Fibroblast of lung (primary cell): ENCODE results near the gene SMPD2. TPM values are rescaled to one million over a fixed set of nuclear protein-coding genes. Genes with fewer than 3 reads are reported as not detected.

Experiments used
- DNase-seq, 2 donors: peaks; one replicate each; pipeline versions ENCODE4 v3.0.0 to v3.0.0-alpha.2; 2010; ENCODE audit warnings: low read depth in 2 of 2
- H2AFZ ChIP-seq: 2 replicates; pipeline ENCODE4 v1.5.1; 2012; ENCODE audit warnings: low read length, control low read depth, inconsistent platforms
- H3K27ac ChIP-seq: 2 replicates; pipeline ENCODE4 v1.5.1; 2011; ENCODE audit warnings: low read length, control low read depth; ENCODE audit not compliant: insufficient read depth
- H3K27me3 ChIP-seq: 2 replicates; pipeline ENCODE4 v1.5.1; 2011; ENCODE audit warnings: mild to moderate bottlenecking, low read length; ENCODE audit not compliant: control insufficient read depth, insufficient read depth
- H3K36me3 ChIP-seq: 2 replicates; pipeline ENCODE4 v1.5.1; 2011; ENCODE audit warnings: low read length; ENCODE audit not compliant: control insufficient read depth, insufficient read depth
- H3K4me1 ChIP-seq: 2 replicates; pipeline ENCODE4 v1.5.1; 2011; ENCODE audit warnings: low read length; ENCODE audit not compliant: control insufficient read depth, insufficient read depth; ENCODE audit errors: extremely low read depth
- H3K4me2 ChIP-seq: 2 replicates; pipeline ENCODE4 v1.5.1; 2011; ENCODE audit warnings: low read length, control low read depth; ENCODE audit not compliant: insufficient read depth; ENCODE audit errors: extremely low read depth
- H3K4me3 ChIP-seq, 4 experiments: fragments of 200-600 bp in 1 of 4; sonication (generic) in 1 of 4; replicated peaks in 1 of 4; 2 replicates each; pipeline ENCODE4 v1.5.1; 2011 to 2016; ENCODE audit warnings: low read length in 4 of 4, low read depth in 3 of 4, mild to moderate bottlenecking in 3 of 4, control low read depth in 2 of 4, inconsistent platforms in 1 of 4, mixed read lengths in 1 of 4; ENCODE audit not compliant: insufficient read depth in 1 of 4; ENCODE audit errors: control extremely low read depth in 1 of 4
- H3K79me2 ChIP-seq: 2 replicates; pipeline ENCODE4 v1.5.1; 2012; ENCODE audit warnings: mild to moderate bottlenecking, low read length, inconsistent platforms; ENCODE audit not compliant: control insufficient read depth, insufficient read depth
- H3K9ac ChIP-seq: 2 replicates; pipeline ENCODE4 v1.5.1; 2011; ENCODE audit warnings: mild to moderate bottlenecking, low read length, control low read depth; ENCODE audit not compliant: insufficient read depth
- H3K9me3 ChIP-seq: 2 replicates; pipeline ENCODE4 v1.5.1; 2012; ENCODE audit warnings: low read depth, low read length; ENCODE audit not compliant: control insufficient read depth, insufficient read depth
- H4K20me1 ChIP-seq: 2 replicates; pipeline ENCODE4 v1.5.1; 2011; ENCODE audit warnings: low read length; ENCODE audit not compliant: control insufficient read depth, insufficient read depth; ENCODE audit errors: extremely low read depth
- CTCF ChIP-seq, 2 donors: IDR thresholded peaks in 1 of 2; conservative IDR thresholded peaks in 1 of 2; 1 replicate in 1 of 2; 2 replicates in 1 of 2; pipeline ENCODE4 v1.5.1; 2011 to 2012; ENCODE audit warnings: low read length in 2 of 2, control low read depth in 1 of 2, inconsistent platforms in 1 of 2, low read depth in 1 of 2, mild to moderate bottlenecking in 1 of 2
- EZH2 ChIP-seq: IDR thresholded peaks from 2 replicates; pipeline ENCODE4 v1.5.1; 2012; ENCODE audit warnings: low read length, control low read depth, mild to moderate bottlenecking; ENCODE audit errors: missing control alignments
- polyA plus RNA-seq, 2 donors: library from polyadenylated mRNA; depleted of rRNA in 1 of 2; stranded (reverse) in 1 of 2; unstranded in 1 of 2; fragments of >200 nt; gene quantifications; 2 replicates each; pipeline ENCODE4 v1.2.1, GENCODE V29; 2011 to 2012; ENCODE audit warnings: missing spikeins in 1 of 2
- total RNA-seq: library from RNA; depleted of rRNA; stranded (reverse); fragments of >200 nt; gene quantifications from 2 replicates; pipeline ENCODE4 v1.2.1, GENCODE V29; 2014

SMPD2 gene
- total and polyA plus RNA-seq, 2 donors (not counting 1 experiment from before 2014, with no cell fraction given) = 5.5 to 7.9 TPM

DNA sequence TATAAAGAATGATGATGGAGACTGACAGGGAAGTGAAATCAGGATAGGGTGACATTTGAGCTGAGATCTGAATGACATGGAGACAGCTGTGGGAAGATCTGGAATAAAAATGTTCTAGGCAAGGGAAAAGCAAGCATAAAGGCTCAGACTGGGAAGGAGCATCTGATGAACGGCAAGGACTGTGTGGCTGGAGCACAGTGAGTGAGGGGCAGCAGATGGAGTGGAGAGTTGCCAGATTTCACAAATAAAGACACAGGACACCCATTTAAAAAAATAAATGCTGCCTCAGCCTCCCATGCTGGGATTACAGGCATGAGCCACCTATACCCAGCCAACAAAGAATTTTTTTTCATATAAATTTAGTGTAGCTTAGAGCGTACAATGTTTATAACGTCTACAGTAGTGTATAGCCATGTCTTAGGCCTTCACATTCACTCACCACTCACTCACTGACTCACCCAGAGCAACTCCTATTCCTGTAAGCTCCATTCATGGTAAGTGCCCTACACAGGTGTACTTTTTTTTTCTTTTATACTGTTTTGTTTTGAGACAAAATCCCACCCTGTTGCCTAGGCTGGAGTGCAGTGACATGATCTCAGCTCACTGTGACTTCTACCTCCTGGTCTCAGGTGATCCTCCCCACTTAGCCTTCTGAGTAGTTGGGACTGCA lies 44.9 kb downstream of the SMPD2 start:
- Histone ChIP-seq H3K9ac (no peak overlapping the region), H3K4me2 (no peak overlapping the region), H4K20me1 (no peaks in the 10 kb centered on the region), H3K4me3 (no peak overlapping the region), H3K79me2 (peaks cover 6% of the 10 kb centered on the region), H3K27ac (no peak overlapping the region), H3K9me3 (no peaks in the 10 kb centered on the region), H3K27me3 (no peaks in the 10 kb centered on the region), H3K4me1 (peaks cover 2% of the 10 kb centered on the region), H3K36me3 (peaks cover 1% of the 10 kb centered on the region), H2AFZ (no peak overlapping the region)
- DNase-seq = no peak
- no peak for TF ChIP-seq EZH2
- no peak for TF ChIP-seq CTCF (conservative IDR thresholded peaks at IDR 0.05 in 1 of 2, IDR thresholded peaks at IDR 0.05 in 1 of 2; ENCODE audit: low read depth in 1 of 2, low read length in 2 of 2)

GRCh38 chr6:109486068-109486467 lies 45.5 kb downstream of the SMPD2 start:
- Histone ChIP-seq H3K4me1 (no peaks in the 10 kb centered on the region), H3K79me2 (no peaks in the 10 kb centered on the region), H3K4me2 (no peak overlapping the region), H3K27me3 (no peaks in the 10 kb centered on the region), H4K20me1 (no peaks in the 10 kb centered on the region), H3K36me3 (no peaks in the 10 kb centered on the region), H3K9ac (no peak overlapping the region), H2AFZ (no peak overlapping the region), H3K9me3 (no peaks in the 10 kb centered on the region), H3K4me3 (no peak overlapping the region), H3K27ac (no peak overlapping the region)
- DNase-seq = no peak
- no peak for TF ChIP-seq EZH2
- TF ChIP-seq CTCF (conservative IDR thresholded peaks at IDR 0.05 in 1 of 2, IDR thresholded peaks at IDR 0.05 in 1 of 2; ENCODE audit: low read depth in 1 of 2, low read length in 2 of 2) = no peak

- no peaks in the 10 kb centered on the region for H3K4me1 ChIP-seq
- no peaks in the 10 kb centered on the region for H3K79me2 ChIP-seq
- no peaks in the 10 kb centered on the region for H3K9me3 ChIP-seq
- H3K36me3 ChIP-seq = no peaks in the 10 kb centered on the region
- no peak overlapping the region for H3K9ac ChIP-seq
- no peak overlapping the region for H3K4me3 ChIP-seq
- no peak for DNase-seq
- no peaks in the 10 kb centered on the region for H4K20me1 ChIP-seq
- H3K27me3 ChIP-seq = no peaks in the 10 kb centered on the region
- H3K27ac ChIP-seq = no peak overlapping the region
- no peak overlapping the region for H3K4me2 ChIP-seq
- TF ChIP-seq EZH2 (no peak), CTCF (conservative IDR thresholded peaks at IDR 0.05 in 1 of 2, IDR thresholded peaks at IDR 0.05 in 1 of 2; ENCODE audit: low read depth in 1 of 2, low read length in 2 of 2) (no peak)
- no peak overlapping the region for H2AFZ ChIP-seq
These were observed 47.5 kb downstream of the SMPD2 start for GRCh38 chr6:109488001-109488400.
